HG03108 (cell line): Measurements from ENCODE around the gene TNIK.

Experiments used
- ATAC-seq: cut with Tn5 transposase; IDR thresholded peaks from one replicate; pipeline ENCODE4 v1.9.1; 2021; ENCODE audit warnings: moderate library complexity; ENCODE audit not compliant: unreplicated experiment

TNIK gene

DNA sequence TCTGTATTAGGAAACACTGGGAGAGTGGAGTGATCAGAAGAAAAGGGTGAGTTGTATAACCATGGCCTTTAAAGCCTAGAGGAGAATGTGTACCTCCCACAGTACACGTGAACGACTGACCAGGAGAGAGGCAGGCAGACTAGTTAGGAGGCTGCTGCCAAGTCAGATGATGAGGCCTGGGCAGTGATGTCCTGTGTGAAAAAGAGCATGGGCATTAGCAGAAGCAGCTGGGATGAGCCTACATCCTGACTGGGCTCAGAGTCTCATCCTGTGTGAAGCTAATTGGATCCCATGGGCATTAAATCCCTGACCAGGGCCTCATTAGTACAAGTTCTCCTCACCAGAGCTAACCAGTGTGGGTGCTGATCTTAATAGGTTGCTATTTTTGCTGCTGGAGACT, 344.5 kb downstream of the TNIK start:
- no peak for ATAC-seq

DNA sequence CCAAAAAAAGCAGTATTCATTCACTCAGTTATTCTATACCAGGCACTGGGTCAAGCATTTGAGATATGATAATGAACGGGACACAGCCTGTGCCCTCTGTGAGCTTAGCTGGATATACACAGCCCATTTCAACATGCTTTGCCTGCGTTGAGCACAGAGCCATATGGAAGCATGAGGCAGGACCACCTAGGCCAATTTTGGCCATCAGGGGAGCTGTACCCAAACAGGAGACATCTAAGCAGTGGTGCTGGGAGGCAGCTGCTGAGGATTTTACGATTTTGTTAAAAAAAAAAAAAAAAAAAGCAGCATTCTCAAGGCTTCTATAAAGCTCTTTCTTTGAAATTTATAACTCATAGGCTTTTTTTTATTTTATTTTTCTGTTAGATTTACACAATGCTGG, 346.5 kb downstream of the TNIK start:
- ATAC-seq, result no peak

GRCh38 chr3:171110715-171111114, 349.5 kb downstream of the TNIK start:
- no peak for ATAC-seq

DNA sequence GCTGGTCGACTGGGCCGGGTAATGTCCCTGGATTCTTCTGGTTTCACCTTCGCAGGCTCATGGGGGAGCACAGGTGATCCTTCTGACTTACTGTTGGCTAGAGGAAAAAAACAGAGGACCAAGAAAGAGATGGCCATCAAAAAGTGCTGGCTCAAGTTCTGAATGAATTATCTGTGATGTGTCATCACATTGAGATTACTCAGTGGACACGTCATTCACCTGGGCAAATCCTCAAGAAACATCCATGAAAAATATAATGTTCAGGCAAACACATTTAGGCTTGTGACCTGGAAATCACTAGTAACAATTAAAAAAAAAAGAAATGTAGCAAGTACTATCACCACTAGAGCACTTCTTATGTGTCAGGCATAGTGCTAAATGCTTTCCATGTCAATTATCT, 352.1 kb downstream of the TNIK start:
- no peak for ATAC-seq

DNA sequence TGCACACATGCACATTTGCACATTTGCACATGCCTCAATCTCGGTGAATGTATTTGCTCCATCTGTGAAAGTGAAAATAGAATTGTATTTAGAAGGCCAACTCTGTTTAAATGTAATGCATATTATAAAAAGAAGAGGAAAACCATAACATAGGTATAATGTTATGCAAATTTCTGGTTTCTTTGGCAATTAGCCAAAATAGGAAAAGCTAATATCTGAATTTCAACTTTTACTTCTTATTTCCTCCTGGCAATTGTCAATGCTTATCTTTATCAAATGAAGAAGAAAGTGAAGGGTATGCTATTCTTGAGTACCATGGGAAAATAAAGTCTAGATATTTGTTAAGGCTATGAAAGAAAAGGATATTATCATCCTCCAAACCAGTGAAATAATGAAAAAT, 357.0 kb downstream of the TNIK start:
- ATAC-seq, result no peak

DNA sequence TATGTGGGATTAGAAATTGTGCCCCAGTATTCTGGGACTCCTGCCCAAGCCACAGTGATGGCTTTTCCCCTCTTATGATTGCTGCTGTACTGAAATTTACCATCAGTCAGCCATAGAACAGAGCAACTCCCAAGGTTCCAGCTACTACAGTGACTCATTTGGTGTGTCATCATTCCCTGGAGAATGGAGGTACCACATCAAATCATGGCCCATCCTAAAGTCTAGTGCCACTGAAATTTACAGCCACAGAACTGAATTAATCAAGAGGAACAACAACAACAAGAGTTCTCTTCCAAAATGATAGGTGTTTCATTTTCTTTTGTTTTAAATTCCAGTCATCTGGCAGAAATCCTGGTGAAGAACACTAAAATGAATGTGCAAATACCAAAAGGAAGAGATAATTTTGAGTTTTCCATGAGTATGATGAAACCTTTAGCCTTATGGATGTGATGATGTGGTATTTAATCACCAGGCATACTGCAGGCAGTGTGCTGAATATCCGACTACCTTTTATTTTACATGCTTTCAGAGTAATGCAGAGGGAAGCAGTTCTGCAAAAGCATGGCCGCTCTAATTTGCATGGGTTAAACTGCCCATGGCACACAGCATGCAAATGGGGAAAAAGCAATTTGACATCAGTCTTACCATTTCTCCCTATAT, 358.1 kb downstream of the TNIK start:
- ATAC-seq, result no peak

- ATAC-seq, result no peak
These were observed 360.3 kb downstream of the TNIK start for GRCh38 chr3:171099911-171100310.

- peak; percentile 82 for ATAC-seq
These were observed 365.1 kb downstream of the TNIK start for GRCh38 chr3:171095063-171095462.

DNA sequence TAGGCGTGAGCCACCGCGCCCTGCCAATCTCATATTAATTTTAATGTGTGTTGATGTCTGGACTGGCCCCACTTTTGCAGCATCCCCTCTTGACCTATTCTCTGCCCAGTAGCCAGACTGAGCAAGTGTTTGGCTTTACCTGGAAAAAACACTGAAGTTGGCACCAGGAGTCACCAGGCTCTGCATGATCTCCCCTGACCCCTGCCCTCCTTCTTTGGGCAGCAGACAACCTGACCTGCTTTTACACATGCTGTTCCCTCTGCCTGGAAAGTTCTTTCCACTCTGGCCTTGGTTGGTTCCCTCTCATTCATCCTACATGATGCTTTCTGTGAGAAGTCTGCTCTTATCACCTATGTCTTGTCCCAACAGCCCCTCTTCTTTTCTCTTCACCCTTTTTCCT, 365.8 kb downstream of the TNIK start:
- ATAC-seq, result no peak

GRCh38 chr3:171093462-171093861, 366.7 kb downstream of the TNIK start:
- no peak for ATAC-seq

DNA sequence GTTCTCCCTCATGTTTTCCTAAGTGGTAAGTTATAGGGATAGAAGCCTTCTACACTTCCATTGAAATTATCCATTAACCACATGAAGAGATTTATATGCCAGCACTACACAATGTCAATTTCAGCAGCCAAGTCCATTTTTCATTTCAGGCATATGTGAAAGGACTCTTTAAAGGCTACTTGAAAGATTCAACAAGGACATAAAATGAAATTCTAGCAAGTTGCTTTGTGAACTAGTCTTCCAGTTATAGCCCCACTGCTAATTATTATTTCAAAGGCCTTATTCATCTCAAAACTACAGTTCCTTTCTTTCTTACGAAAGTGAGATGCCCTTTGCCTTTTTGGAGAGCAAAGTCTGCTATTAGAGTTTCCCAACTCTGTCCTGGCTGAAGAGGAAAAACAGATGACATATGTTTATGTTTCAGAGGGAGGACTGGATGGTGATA, 367.7 kb downstream of the TNIK start:
- ATAC-seq, result no peak

DNA sequence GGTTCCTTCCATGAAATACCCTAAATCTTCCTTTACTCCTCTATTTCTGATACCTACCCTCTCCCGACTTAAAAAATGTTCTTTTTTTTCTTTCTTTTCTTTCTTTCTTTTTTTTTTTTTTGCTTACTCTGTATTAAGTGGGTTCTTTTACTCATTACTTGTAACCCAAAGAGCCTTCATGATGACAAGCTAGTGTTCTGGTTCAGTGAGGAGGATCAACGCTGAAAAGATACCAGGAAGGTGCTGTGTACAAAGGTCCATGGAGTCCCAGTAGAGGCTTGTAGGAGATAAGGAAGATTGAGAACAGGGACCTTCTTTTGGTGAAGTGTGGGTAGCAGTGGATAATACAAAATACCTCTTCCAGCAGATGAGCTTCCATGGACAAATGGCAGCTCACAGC, 369.9 kb downstream of the TNIK start:
- no peak for ATAC-seq

GRCh38 chr3:171088964-171089754, 371.0 kb downstream of the TNIK start:
- ATAC-seq, result no peak

- ATAC-seq, result no peak
These were observed 371.7 kb downstream of the TNIK start for GRCh38 chr3:171088496-171088895.

GRCh38 chr3:171086914-171087313, 373.3 kb downstream of the TNIK start:
- ATAC-seq, result no peak

DNA sequence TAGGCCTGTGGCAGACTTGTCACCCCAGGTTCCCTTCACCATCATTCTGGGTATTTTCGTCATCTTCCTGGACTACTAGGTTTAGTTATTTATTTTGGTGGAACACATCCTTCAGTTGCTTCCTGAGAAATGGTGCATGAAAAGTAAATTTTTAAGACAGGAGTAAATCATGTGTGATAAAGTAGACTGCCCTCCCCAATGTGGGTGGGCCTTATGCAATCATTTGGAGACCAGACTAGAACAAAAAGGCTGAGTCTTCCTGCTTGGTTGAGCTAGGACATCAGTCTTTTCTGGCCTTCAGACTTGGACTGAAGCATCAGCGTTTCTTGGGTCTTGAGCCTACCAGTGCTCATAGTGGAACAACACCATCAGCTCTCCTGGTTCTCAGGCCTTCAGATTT, 382.9 kb downstream of the TNIK start:
- ATAC-seq, result no peak

- no peak for ATAC-seq
These were observed 387.8 kb downstream of the TNIK start for GRCh38 chr3:171072432-171072831.

GRCh38 chr3:171068658-171069057, 391.5 kb downstream of the TNIK start:
- no peak for ATAC-seq

GRCh38 chr3:171066206-171066605, 394.0 kb downstream of the TNIK start:
- no peak for ATAC-seq

GRCh38 chr3:171065732-171066131, 394.5 kb downstream of the TNIK start:
- ATAC-seq, result no peak

DNA sequence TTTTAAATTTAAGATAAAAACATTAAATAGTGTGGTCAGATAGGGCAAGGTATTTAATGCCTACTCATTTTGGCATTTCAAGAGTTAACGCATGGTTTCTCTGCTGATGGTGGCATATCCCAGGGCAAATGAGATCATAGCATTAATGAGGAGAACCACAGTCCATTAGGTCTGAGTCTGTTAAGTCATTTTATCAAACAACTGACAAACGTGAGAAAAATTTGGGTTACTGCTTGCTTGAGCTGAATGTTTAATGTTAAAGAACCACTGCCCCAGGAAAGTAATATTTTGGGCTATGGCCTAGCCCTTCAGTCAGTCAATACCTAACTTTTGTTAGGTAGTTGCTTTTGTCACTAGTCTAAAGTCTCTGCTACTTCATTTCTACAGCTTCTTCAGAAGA, 395.7 kb downstream of the TNIK start:
- ATAC-seq, result no peak

DNA sequence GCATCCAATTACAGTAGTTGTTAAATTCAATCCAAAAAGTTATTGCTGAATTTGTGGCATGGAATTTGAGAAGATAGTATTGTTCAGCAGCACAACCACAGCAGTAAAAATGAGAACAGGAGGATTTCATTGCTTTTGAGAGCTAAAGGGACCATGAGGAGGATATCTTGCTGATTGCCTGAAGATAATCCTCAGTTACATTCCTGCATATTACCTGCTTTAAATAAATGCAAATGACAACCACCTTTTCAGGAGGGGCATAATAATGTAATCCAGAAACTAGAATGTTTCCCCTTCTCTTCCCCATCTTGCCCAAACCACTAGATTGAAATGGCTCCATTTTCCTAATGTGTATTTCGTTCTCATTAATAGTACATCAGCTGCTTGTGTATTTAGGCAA, 398.5 kb downstream of the TNIK start:
- no peak for ATAC-seq

- ATAC-seq, result no peak
These were observed 400.2 kb downstream of the TNIK start for GRCh38 chr3:171059978-171060377.
